Measurements from ENCODE around the gene SLC44A2.
"Not testable (repeated sequence)": the region's sequence is repeated elsewhere in the genome, so short reads cannot be mapped to it uniquely, and the experiment has no call there.

The SLC44A2 gene

GRCh38 chr19:10653732-10654609, 28.6 kb downstream of the SLC44A2 start, which contains the start of gene ILF3:
Gene ILF3 (plus strand): TSS chr19:10654346. CDS start chr19:10670606, 16,260 bp downstream.
- peak; percentile 100 for DNase-seq

- DNase-seq = peak; percentile 66
Measured at GRCh38 chr19:10654610-10655456, 29.5 kb downstream of the SLC44A2 start.

GRCh38 chr19:10655457-10656312, 30.3 kb downstream of the SLC44A2 start:
- DNase-seq = no peak

GRCh38 chr19:10660346-10660745, 35.0 kb downstream of the SLC44A2 start:
- no peak for DNase-seq

GRCh38 chr19:10661946-10662345, 36.6 kb downstream of the SLC44A2 start:
- no peak for DNase-seq

- no peak for DNase-seq
Measured at GRCh38 chr19:10662384-10663251, 37.3 kb downstream of the SLC44A2 start.

- DNase-seq = not testable (repeated sequence)
Measured at GRCh38 chr19:10663252-10663563, 37.9 kb downstream of the SLC44A2 start.

- DNase-seq = no peak
Measured at GRCh38 chr19:10667867-10668266, 42.5 kb downstream of the SLC44A2 start.

- no peak for DNase-seq
Measured at GRCh38 chr19:10669246-10669645, 43.9 kb downstream of the SLC44A2 start.

GRCh38 chr19:10670182-10670581, 44.8 kb downstream of the SLC44A2 start:
- DNase-seq = no peak

- DNase-seq = no peak
Measured at GRCh38 chr19:10670876-10671804, 45.8 kb downstream of the SLC44A2 start.

GRCh38 chr19:10671922-10672321, 46.6 kb downstream of the SLC44A2 start:
- DNase-seq = not testable (repeated sequence)

GRCh38 chr19:10675214-10675613, 49.9 kb downstream of the SLC44A2 start:
- not testable (repeated sequence) for DNase-seq

GRCh38 chr19:10677751-10678150, 52.4 kb downstream of the SLC44A2 start:
- no peak for DNase-seq

- no peak for DNase-seq
Measured at GRCh38 chr19:10678813-10679212, 53.5 kb downstream of the SLC44A2 start.

GRCh38 chr19:10679743-10680142, 54.4 kb downstream of the SLC44A2 start:
- no peak for DNase-seq

GRCh38 chr19:10680545-10681135, 55.3 kb downstream of the SLC44A2 start:
- DNase-seq = no peak

- DNase-seq = no peak
Measured at GRCh38 chr19:10681658-10682057, 56.3 kb downstream of the SLC44A2 start.

- no peak for DNase-seq
Measured at GRCh38 chr19:10682397-10683063, 57.2 kb downstream of the SLC44A2 start.

GRCh38 chr19:10683064-10683426, 57.7 kb downstream of the SLC44A2 start:
- no peak for DNase-seq

All from femur (tissue), 1 donor.